ENCODE data around the gene ARL8B. TPM values are rescaled to one million over a fixed set of nuclear protein-coding genes. Genes with fewer than 3 reads are reported as not detected.
"Not testable (repeated sequence)": the region's sequence is repeated elsewhere in the genome, so short reads cannot be mapped to it uniquely, and the experiment has no call there.

Gene ARL8B
- total RNA-seq, 2 experiments from 2014 or later = 61.4 to 65.0 TPM

DNA sequence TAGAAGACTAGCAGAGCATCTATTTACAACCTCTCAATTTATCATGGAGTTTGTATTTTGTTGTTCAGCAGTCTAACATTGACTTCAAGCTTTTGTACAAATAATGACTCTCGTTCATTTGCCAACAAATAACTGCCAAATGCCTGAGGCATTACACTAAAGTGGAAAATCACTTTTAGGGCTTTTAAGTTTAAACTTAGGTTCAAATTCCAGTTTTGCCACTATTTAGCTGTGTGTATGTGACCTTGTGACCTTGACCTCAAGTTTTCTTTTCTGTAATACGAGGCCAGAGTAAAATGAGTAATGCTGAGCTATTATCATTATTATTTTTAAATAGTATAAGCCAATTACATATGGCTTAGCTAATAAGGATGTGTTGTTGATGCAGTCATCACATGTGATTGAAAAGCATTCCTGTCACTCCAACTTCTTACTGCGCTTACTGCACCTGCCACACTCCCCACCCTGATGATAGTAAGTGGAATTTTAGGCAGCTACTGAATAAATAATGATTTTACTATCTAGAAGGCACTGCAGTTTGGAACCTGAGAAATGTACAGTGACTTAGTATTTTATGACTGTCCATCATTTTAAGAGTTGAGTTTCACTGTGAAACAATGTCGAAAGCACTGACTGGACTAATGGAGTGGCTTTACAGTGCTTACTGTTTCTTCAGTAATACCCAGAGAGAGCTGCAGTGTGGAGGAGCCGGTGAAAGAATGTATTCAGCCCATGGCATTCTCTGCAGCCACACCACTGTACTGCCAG, 16.3 kb downstream of the ARL8B start:
- CTCF ChIA-PET = interaction anchor here (0.5 kb wide), 1 partner anchor 25 kb away, joined by 4 read pairs; no protein-coding TSS in a partner anchor
- POLR2A ChIA-PET = no interaction called here

DNA sequence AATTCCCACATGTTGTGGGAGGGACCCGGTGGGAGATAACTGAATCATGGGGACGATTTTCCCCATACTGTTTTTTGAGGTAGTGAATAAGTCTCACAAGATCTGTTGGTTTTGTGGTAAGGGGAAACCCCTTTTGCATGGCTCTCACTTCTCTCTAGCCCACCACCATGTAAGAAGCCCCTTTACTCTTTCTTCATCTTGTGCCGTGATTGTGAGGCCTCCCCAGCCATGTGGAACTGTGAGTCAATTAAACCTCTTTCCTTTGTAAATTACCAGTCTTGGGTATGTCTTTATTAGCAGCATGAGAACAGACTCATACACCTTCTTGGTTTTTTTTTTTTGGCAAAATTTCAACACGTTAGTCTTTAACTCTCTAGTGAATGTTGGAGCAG, 18.1 kb downstream of the ARL8B start:
- CTCF ChIA-PET = interaction anchor here (1.0 kb wide), 1 partner anchor 17 kb away, joined by 4 read pairs; no protein-coding TSS in a partner anchor
- POLR2A ChIA-PET = no interaction called here

DNA sequence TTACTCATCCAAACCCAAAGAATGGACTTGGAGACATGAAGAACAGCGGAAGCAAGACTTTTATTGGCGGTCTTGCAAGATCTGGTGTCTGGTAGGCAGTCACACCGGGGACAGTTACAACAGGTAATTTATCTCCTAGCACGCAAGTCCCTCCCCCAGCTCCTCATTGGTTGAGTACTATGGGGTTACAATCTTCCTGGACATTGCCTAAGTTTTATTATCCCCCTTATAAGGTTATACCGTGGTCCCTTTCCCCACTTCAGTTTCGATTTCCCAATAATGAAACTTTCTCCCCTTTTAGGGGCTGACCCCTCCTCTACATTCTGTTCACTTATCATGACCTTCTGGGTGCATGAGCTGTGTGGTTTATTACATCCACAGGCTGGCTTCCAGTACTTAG, 18.7 kb downstream of the ARL8B start:
- POLR2A ChIA-PET = no interaction called here
- CTCF ChIA-PET = no interaction called here

DNA sequence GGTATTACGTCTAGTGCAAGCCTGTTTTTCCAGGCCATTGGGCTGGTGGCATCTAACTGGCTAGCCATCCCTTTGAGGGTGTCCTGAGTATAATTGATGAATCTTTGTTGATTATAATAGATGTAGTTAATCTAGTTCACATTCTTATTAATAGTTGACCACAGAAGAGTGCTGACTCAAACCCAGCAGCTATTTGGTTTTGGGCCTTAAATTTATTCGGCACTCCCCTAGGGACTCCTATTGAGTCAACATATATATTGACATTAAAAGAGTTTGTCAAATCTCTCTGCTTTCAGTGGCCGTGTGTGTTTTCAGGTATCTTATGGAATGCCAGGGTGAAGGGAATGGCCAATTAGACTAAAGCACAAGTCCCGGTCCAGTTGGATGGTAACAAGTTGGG, 19.7 kb downstream of the ARL8B start:
- CTCF ChIA-PET = no interaction called here
- POLR2A ChIA-PET = no interaction called here

DNA sequence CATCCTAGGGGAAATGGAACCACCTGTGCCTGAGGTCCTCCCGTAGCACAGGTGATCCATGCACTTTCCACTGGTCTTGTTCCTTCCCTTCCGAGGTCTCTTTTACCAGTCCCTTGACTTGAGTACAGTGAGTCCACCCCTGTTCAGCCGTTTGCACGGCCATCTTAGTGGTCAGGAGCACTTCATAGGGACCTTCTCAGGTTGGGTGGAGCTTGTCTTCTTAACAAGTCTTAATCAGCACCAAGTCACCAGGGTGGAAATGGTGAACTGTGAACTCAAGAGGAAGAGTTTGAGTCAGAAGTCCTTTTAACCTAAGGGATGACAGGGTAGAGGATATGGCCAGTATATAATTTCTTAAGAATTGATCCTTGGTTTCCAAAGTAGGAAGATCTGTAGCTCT, 21.4 kb downstream of the ARL8B start:
- CTCF ChIA-PET = no interaction called here
- POLR2A ChIA-PET = no interaction called here

DNA sequence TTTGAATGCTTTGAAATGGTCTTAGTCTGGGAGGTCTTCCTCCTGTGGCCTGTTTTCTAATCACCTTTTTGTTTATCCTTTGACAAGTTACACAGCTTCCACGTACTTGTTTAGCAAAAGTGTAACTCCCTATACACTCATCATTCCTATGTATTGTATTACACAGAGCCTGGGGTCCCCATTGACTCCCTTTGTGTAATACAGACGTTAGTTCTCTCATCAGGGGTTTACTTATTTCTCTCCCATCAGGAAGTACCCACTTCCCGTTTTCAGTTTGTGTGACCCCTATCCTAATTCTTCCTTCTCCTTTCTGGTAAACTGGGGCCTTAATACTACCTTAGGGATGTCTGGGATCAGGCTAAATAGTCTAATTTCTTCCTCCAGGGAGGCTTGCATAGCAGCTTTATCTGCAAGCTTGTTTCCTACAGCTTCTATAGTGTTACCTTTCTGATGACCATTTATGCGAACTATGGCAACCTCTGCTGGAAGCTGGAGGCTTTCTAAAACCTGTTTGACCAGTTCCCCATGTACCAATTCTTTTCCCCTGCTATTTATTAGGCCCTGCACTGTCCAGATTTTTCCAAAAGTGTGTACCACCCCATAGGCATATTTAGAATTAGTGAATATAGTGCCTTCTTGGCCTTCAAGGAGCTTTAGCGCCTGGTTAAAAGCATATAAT, 22.4 kb downstream of the ARL8B start:
- ChIA-PET CTCF (no interaction called here), POLR2A (no interaction called here)

DNA sequence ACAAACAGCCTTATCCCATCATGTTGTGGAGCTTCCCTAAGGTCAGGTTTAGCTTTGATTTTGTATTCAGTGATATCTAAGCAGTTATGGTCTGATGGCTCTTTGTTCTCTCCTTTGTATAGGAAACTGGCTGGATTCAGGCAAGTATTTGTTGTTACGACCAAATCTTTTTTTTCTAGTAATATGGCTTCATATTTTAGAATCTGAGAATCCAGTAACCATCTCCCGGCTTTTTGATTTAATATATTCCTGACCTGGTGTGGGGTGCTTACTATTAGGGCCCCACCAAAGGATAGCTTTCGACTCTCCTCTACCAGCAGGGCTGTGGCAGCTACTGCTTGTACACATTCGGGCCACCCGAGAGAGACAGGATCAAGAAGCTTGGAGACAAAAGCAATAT, 23.0 kb downstream of the ARL8B start:
- ChIA-PET POLR2A (no interaction called here), CTCF (no interaction called here)

DNA sequence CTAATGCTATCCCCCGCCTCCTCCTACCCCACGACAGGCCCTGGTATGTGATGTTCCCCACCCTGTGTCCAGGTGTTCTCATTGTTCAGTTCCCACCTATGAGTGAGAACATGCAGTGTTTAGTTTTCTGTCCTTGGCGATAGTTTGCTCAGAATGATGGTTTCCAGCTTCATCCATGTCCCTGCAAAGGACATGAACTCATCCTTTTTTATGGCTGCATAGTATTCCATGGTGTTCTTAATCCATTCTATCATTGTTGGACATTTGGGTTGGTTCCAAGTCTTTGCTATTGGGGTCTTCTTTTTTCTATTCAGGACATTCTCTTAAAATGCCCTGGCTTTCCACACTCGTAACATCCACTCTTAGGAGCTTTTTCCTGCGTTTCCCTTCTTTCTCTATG, 25.1 kb downstream of the ARL8B start:
- POLR2A ChIA-PET, CTCF ChIA-PET: not testable (repeated sequence)

DNA sequence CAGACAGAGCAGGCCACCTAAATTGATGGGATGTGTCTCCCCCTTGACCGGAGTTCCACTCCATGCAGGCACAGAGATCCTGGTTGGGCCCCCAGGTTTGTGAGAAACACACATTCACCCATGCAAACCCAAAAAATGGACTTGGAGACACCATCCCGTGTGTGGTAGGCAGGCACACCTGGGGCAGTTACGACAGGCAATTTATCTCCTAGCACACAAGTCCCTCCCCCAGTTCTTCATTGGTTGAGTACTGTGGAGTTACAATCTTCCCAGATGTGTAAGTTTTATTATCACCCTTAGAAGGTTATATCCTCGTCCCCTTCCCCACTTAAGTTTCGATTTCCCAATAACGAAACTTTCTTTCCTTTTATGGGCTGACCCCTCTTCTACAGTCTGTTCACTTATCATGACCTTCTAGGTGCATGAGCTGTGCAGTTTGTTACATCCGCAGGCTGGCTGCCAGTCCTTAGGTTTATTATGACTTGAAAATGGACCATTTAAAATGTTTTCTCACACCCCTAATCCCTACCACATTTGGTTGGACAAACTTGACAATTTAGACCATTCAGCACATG, 27.3 kb downstream of the ARL8B start:
- POLR2A ChIA-PET = no interaction called here
- CTCF ChIA-PET = no interaction called here

DNA sequence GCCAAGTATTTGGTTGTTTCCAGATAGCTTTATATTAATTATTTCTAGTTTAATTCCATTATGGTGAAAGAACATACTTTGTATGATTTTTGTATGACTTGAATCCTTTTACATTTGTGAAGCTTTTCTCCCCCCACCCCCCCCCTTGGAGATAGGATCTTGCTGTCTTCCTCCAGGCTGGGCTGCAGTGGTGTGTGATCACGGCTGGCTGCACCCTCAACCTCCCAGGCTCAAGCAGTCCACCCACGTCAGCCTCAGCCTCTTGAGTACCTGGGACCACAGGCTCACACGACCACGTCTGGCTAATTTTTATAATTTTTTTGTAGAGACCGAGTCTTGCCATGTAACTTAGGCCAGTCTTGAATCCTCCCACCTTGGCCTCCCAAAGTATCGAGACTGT, 29.5 kb downstream of the ARL8B start:
- POLR2A ChIA-PET = no interaction called here
- CTCF ChIA-PET = interaction anchor here (0.6 kb wide), 1 partner anchor 529 kb away, joined by 5 read pairs; no protein-coding TSS in a partner anchor

DNA sequence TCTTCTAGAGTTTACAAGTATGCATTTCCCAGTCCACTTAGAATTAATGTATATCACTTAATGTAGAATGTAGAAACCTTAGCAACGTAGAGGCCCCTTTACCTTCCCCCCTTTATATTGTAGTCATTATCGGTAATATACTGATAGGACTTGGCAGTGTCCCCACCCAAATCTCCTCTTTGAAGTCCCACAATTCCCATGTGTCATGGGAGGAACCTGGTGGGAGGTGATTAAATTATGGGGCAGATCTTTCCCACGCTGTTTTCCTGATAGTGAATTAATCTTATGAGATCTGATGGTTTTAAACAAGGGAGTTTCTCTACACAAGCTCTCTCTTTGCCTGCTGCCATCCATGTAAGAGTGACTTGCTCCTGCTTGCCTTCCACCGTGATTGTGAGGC, 31.0 kb downstream of the ARL8B start:
- POLR2A ChIA-PET = no interaction called here
- CTCF ChIA-PET = interaction anchor here (0.6 kb wide), 1 partner anchor 68 kb away, joined by 4 read pairs; no protein-coding TSS in a partner anchor

DNA sequence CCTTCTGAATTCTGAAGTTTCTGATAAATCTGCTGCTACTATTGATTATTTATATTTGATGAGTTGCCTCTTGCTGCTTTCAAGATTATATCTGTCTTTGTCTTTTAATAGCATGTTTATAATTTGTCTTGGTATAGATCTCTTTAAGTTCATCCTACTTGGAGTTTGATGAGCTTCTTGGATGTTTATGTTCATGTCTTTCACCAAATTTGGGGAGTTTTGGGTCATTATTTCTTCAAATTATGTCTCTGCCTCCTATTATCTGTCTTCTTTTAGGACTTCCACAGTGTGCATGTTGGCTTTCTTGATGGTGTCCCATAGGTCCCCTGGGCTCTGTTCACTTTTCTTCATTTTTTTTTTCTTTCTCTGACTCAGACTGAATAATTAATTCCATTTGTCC, 33.1 kb downstream of the ARL8B start:
- ChIA-PET POLR2A (no interaction called here), CTCF (no interaction called here)

DNA sequence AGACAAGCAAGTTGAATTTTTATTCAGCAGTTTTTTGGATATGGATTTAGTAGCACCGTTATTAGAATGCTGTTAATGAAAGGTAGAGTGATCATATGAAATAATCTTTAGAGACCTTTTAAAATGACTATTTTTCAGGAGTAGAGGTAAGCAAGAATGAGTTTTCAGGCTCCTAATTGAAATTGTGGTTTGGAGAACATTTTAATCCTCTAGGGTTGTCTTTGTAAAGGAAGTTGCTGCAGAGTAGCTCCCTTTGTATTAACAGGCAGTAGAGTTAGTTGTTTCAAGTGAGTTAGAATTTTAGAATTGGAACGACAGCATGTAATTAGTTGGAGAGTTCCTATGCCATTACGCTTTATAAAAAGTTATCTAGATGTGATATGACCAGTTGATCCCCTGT, 38.2 kb downstream of the ARL8B start:
- CTCF ChIA-PET = no interaction called here
- POLR2A ChIA-PET = interaction anchor here (0.9 kb wide), 1 partner anchor 37 kb away, joined by 3 read pairs; no protein-coding TSS in a partner anchor

DNA sequence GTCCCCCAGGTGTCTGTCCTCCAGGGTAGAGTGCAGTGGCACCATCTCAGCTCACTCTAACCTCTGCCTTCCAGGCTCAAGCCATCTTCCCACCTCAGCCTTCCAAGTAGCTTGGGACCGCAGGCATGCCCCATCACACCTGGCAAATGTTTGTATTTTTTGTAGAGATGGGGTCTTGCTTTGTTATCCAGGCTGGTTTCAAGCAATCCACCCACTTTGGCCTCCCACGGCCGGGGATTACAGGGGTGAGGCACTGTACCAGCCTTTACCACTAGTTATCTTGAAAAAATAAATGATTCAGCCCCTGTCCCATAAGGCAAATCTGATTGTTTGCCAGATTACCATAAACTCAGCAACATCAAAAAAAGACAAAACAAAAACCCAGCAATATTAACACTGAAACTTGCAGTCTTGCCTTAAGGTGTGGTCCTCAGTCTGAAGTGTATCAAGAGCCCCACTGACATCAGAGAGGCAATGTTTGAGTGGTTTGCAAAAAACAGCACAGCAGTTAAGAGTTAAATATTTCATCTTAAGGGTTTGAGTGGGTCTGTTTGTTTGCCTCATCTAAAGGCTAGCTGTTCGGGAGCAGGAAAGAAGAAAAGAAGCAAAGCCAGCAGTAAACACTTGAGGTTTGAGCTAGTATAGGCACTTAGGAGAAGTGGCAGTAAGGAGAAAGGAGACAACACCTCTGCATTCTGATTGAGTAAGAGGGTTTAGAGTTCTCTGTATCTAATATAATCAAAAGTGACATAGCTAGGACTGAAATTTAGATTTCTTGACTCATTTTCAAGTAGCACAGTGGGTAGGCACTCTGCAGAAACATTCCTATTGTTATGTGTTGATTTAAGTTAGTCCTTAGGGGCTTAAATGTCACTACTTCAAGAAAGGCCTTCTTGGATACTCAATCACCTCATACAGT, 39.1 kb downstream of the ARL8B start:
- POLR2A ChIA-PET = interaction anchor here (0.6 to 0.9 kb wide), 2 partner anchors 36 to 38 kb away, joined by 3 to 5 read pairs; no protein-coding TSS in a partner anchor

DNA sequence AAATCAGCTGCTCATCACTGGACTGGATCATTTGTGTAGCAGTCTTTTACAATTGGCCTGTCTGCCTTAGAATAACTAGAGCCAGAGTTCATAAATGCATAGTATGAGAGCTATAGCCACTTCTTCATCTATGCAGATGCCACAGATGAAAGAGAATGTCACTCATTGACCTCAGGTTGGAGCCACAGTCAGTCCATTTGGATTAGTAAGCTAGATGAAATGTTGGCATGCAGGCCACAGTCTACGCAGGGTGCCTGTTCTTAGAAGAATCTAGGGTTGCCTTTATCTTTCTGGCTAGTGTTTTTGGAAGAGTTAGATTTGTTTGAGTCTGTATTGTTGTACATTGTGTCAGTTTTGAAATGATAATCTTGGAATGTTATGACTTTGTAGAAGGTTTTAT, 40.0 kb downstream of the ARL8B start:
- ChIA-PET CTCF (interaction anchor here (0.6 to 0.7 kb wide), 2 partner anchors 16 to 19 kb away, joined by 3 to 9 read pairs; no protein-coding TSS in a partner anchor), POLR2A (no interaction called here)

More for the DNA sequence above, 39.1 kb downstream of the ARL8B start:
- CTCF ChIA-PET = interaction anchor here (0.7 kb wide), 1 partner anchor 20 kb away, joined by 3 read pairs; no protein-coding TSS in a partner anchor

DNA sequence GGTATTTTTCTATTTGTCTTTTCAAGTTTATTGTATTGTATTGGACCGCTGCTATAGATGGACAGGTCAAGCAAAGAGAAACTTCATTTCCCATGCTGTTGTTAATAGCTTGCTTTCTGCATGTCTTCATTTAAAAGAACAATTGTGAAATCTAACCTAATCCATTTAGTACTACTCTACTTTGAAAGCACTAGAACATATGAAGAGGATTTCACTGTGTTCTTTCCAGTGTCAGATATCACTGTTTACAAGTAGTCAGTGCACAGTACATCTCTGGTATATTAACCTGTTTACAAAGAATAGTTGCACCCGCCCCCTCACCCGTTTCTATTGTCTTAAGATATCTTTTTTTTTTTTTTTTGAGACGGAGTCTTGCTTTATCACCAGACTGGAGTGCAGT, 43.6 kb downstream of the ARL8B start:
- CTCF ChIA-PET = interaction anchor here (1.2 kb wide), 1 partner anchor 11 kb away, joined by 3 read pairs; no protein-coding TSS in a partner anchor

DNA sequence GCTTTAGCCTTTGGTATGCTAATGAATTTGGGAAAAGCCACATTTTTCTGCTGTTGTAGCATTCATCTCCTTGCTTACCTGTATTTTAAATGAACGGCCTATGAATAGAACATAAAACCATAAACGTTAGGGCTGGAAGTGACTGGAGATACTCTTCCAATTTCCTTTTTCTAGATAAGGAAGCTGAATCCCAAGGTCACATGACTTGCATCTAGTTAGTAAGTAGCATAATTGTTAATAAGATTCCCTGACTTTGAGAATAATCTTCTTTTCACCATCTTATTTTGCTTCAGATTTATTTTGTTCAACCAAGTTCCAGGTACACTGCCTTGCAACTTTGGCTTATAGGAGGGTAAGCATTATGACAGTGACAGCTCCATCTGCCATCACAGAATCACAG, 44.8 kb downstream of the ARL8B start:
- CTCF ChIA-PET = no interaction called here

More for the DNA sequence above, 43.6 kb downstream of the ARL8B start:
- POLR2A ChIA-PET = no interaction called here

DNA sequence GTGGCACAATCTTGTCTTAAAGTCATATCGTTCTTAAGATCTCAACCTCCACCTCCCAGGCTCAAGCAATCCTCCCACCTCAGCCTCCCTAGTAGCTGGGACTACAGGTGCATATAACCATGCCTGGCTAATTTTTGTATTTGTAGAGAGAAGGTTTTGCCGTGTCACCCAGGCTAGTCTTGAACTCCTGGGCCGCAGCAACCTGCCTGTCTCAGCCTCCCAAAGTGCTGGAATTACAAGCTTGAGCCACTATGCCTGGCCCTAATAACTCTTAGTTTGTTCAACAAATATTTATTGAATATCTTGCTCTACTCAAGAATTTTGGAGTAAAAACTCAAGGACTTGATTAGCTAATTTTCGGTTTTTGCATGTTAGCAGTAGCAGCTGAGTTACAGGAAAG, 46.0 kb downstream of the ARL8B start:
- POLR2A ChIA-PET = no interaction called here

More for the DNA sequence above, 44.8 kb downstream of the ARL8B start:
- POLR2A ChIA-PET = no interaction called here

DNA sequence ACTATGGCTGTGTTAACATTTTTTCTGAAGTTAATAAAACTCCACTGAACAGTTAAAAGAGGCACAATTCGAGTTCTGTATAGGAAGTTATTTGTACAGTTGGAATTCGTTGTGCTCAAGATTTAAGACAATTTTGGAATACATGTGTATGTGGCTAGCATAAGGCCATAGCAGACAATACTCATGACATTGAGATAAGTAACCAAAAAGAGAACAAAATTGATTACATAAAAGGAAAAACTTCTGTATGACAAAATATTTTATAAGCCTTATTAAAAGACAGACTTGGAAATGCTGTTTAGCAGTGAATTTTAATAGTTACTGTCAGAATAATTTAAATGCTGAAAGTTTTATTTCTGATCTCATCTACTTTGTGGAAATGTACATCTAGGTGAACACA, 47.7 kb downstream of the ARL8B start:
- POLR2A ChIA-PET = no interaction called here
- CTCF ChIA-PET = no interaction called here

More for the DNA sequence above, 46.0 kb downstream of the ARL8B start:
- CTCF ChIA-PET = no interaction called here

DNA sequence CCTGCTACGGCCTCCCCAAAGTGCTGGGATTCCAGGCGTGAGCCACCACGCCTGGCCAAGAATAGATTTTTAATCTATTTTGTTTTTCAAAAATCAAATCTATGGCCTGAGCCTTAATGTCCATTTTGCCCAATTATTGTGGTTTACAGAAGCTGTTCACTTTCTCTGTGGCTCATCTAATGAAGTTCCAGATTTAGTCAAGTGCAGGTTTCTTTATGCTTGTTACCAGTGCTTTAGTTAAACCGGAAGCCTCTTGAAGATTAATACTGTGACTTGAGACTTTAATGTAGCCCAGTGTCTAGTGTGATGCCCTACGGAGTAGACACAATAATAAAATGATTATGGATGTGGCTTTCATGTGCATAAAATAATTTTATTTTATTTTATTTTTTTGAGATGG, 48.9 kb downstream of the ARL8B start:
- CTCF ChIA-PET = no interaction called here
- POLR2A ChIA-PET = no interaction called here

All from activated CD8-positive, alpha-beta memory T cell treated with anti-CD3 and anti-CD28 coated beads for 36 hours (primary cell).